NCI-H748 treated with DMSO at 0.1 percent for 48 hours (cell line): ENCODE results near the gene MYH9.

ENCODE experiments used
- DNase-seq: peaks from one replicate; lab custom pipeline; 2025; lab: John Stamatoyannopoulos, UW

MYH9 gene

GRCh38 chr22:36311386-36312085, 76.2 kb downstream of the MYH9 start:
- DNase-seq, result no peak

GRCh38 chr22:36308880-36309279, 78.9 kb downstream of the MYH9 start:
- no peak for DNase-seq

GRCh38 chr22:36306227-36306626, 81.5 kb downstream of the MYH9 start:
- no peak for DNase-seq

GRCh38 chr22:36305813-36306212, 82.0 kb downstream of the MYH9 start:
- no peak for DNase-seq

- no peak for DNase-seq
Measured at GRCh38 chr22:36304429-36304828, 83.3 kb downstream of the MYH9 start.

GRCh38 chr22:36303874-36304273, 83.9 kb downstream of the MYH9 start:
- no peak for DNase-seq

GRCh38 chr22:36303115-36303467, 84.7 kb downstream of the MYH9 start:
- no peak for DNase-seq

- DNase-seq, result no peak
Measured at GRCh38 chr22:36302439-36303114, 85.2 kb downstream of the MYH9 start.

- DNase-seq, result no peak
Measured at GRCh38 chr22:36301851-36302250, 85.9 kb downstream of the MYH9 start.

- peak; percentile 9 for DNase-seq
Measured at GRCh38 chr22:36301384-36301828, 86.4 kb downstream of the MYH9 start.

GRCh38 chr22:36300396-36301212, 87.2 kb downstream of the MYH9 start:
- DNase-seq, result no peak

- no peak for DNase-seq
Measured at GRCh38 chr22:36299911-36300310, 87.9 kb downstream of the MYH9 start.

GRCh38 chr22:36299295-36299694, 88.5 kb downstream of the MYH9 start:
- DNase-seq, result no peak

- DNase-seq, result no peak
Measured at GRCh38 chr22:36298601-36299000, 89.2 kb downstream of the MYH9 start.

GRCh38 chr22:36298118-36298517, 89.6 kb downstream of the MYH9 start:
- no peak for DNase-seq

- no peak for DNase-seq
Measured at GRCh38 chr22:36297568-36297967, 90.2 kb downstream of the MYH9 start.

- no peak for DNase-seq
Measured at GRCh38 chr22:36296690-36297089, 91.1 kb downstream of the MYH9 start.

GRCh38 chr22:36295247-36295646, 92.5 kb downstream of the MYH9 start:
- DNase-seq, result no peak

GRCh38 chr22:36294801-36295200, 93.0 kb downstream of the MYH9 start:
- DNase-seq, result no peak

GRCh38 chr22:36294293-36294620, 93.5 kb downstream of the MYH9 start:
- no peak for DNase-seq

- DNase-seq, result no peak
Measured at GRCh38 chr22:36293606-36294292, 94.0 kb downstream of the MYH9 start.

GRCh38 chr22:36292823-36293530, 94.8 kb downstream of the MYH9 start:
- DNase-seq, result no peak
